Mesothelial cell of epicardium (in vitro differentiated cells): Measurements from ENCODE around the gene GMDS. TPM values are rescaled to one million over a fixed set of nuclear protein-coding genes. Genes with fewer than 3 reads are reported as not detected.
"Not testable (repeated sequence)": the region's sequence is repeated elsewhere in the genome, so short reads cannot be mapped to it uniquely, and the experiment has no call there.

ENCODE experiments used
- DNase-seq, 2 experiments: peaks; one replicate each; pipeline ENCODE4 v3.0.0; 2021; ENCODE audit warnings: low spot score in 2 of 2; ENCODE audit not compliant: unreplicated experiment in 2 of 2
- H3K27ac Mint-ChIP-seq: 2 replicates; pipeline ENCODE4 v1.8.0; 2021; ENCODE audit warnings: mixed read lengths
- H3K27me3 Mint-ChIP-seq: 2 replicates; pipeline ENCODE4 v1.8.0; 2021; ENCODE audit warnings: low read depth, mixed read lengths
- H3K36me3 Mint-ChIP-seq: 2 replicates; pipeline ENCODE4 v1.8.0; 2021; ENCODE audit warnings: mixed read lengths
- H3K4me1 Mint-ChIP-seq: 2 replicates; pipeline ENCODE4 v1.8.0; 2021; ENCODE audit warnings: mixed read lengths
- H3K4me3 Mint-ChIP-seq: 2 replicates; pipeline ENCODE4 v1.8.0; 2021; ENCODE audit warnings: mild to moderate bottlenecking, moderate library complexity, mixed read lengths
- H3K9me3 Mint-ChIP-seq: 2 replicates; pipeline ENCODE4 v1.8.0; 2021; ENCODE audit warnings: mixed read lengths
- CTCF ChIP-seq: fragments of 200-600 bp; sonication (generic); IDR thresholded peaks from one replicate; pipeline ENCODE4 v1.5.0; 2021; ENCODE audit warnings: antibody characterized with exemption; ENCODE audit not compliant: unreplicated experiment
- total RNA-seq: library from RNA; stranded (reverse); gene quantifications from 3 replicates; pipeline ENCODE4 v1.2.1, GENCODE V29; 2021

The GMDS gene
- total RNA-seq, 1 donor from 2014 or later: 39.9 TPM

- Mint-ChIP-seq H3K4me1 (peaks cover 63% of the 10 kb centered on the region), H3K36me3 (no peaks in the 10 kb centered on the region)
Measured at GRCh38 chr6:1759870-1760269, 485.5 kb downstream of the GMDS start.

GRCh38 chr6:1758076-1758679 lies 487.2 kb downstream of the GMDS start:
- Mint-ChIP-seq H3K27me3 (peaks cover 2% of the 10 kb centered on the region), H3K4me3 (no peak overlapping the region)

More at GRCh38 chr6:1759870-1760269, 485.5 kb downstream of the GMDS start:
- DNase-seq: no peak
- Mint-ChIP-seq H3K9me3 (peaks cover 4% of the 10 kb centered on the region), H3K27ac (no peak overlapping the region), H3K27me3 (peaks cover 2% of the 10 kb centered on the region), H3K4me3 (no peak overlapping the region)
- TF ChIP-seq CTCF: no peak

GRCh38 chr6:1757131-1757530 lies 488.3 kb downstream of the GMDS start:
- H3K4me3 Mint-ChIP-seq: no peak overlapping the region
- H3K27me3 Mint-ChIP-seq: peaks cover 2% of the 10 kb centered on the region
- no peak for TF ChIP-seq CTCF

More at GRCh38 chr6:1758076-1758679, 487.2 kb downstream of the GMDS start:
- DNase-seq: no peak
- peaks cover 19% of the 10 kb centered on the region for H3K9me3 Mint-ChIP-seq
- TF ChIP-seq CTCF: no peak
- H3K4me1 Mint-ChIP-seq: peaks cover 47% of the 10 kb centered on the region
- H3K36me3 Mint-ChIP-seq: peaks cover 9% of the 10 kb centered on the region
- H3K27ac Mint-ChIP-seq: peak overlapping the region; percentile 49

GRCh38 chr6:1756472-1757129 lies 488.8 kb downstream of the GMDS start:
- peaks cover 33% of the 10 kb centered on the region for H3K4me1 Mint-ChIP-seq
- H3K27me3 Mint-ChIP-seq: peaks cover under 1% of the 10 kb centered on the region
- H3K36me3 Mint-ChIP-seq: peaks cover 20% of the 10 kb centered on the region
- no peak overlapping the region for H3K27ac Mint-ChIP-seq
- TF ChIP-seq CTCF: no peak
- H3K9me3 Mint-ChIP-seq: peaks cover 34% of the 10 kb centered on the region
- H3K4me3 Mint-ChIP-seq: no peak overlapping the region
- no peak for DNase-seq

More at GRCh38 chr6:1757131-1757530, 488.3 kb downstream of the GMDS start:
- H3K36me3 Mint-ChIP-seq: peaks cover 16% of the 10 kb centered on the region
- no peak overlapping the region for H3K27ac Mint-ChIP-seq
- peaks cover 38% of the 10 kb centered on the region for H3K4me1 Mint-ChIP-seq
- peaks cover 29% of the 10 kb centered on the region for H3K9me3 Mint-ChIP-seq
- DNase-seq: no peak

GRCh38 chr6:1751063-1751462 lies 494.3 kb downstream of the GMDS start:
- H3K27ac Mint-ChIP-seq, H3K4me1 Mint-ChIP-seq, DNase-seq, H3K4me3 Mint-ChIP-seq, H3K27me3 Mint-ChIP-seq: not testable (repeated sequence)
- Mint-ChIP-seq H3K36me3 (peaks cover 22% of the 10 kb centered on the region), H3K9me3 (peaks cover 36% of the 10 kb centered on the region)

- Mint-ChIP-seq H3K4me1 (peaks cover 6% of the 10 kb centered on the region), H3K27ac (no peak overlapping the region), H3K36me3 (peaks cover 20% of the 10 kb centered on the region), H3K27me3 (no peaks in the 10 kb centered on the region), H3K9me3 (peaks cover 25% of the 10 kb centered on the region), H3K4me3 (no peak overlapping the region)
- no peak for TF ChIP-seq CTCF
- no peak for DNase-seq
Measured at GRCh38 chr6:1749041-1749440, 496.4 kb downstream of the GMDS start.
